Endothelial cell (in vitro differentiated cells): ENCODE measurements around the gene RPUSD2. TPM values are rescaled to one million over a fixed set of nuclear protein-coding genes. Genes with fewer than 3 reads are reported as not detected.

ENCODE experiments used
- DNase-seq: peaks from one replicate; pipeline ENCODE4 v3.0.0; 2021; ENCODE audit warnings: low spot score
- H3K27ac Mint-ChIP-seq: one replicate; pipeline ENCODE4 v1.8.0; 2021; ENCODE audit warnings: mixed read lengths, inconsistent platforms; ENCODE audit not compliant: unreplicated experiment
- H3K27me3 Mint-ChIP-seq: one replicate; pipeline ENCODE4 v1.8.0; 2021; ENCODE audit warnings: mild to moderate bottlenecking, moderate library complexity, mixed read lengths, inconsistent platforms; ENCODE audit not compliant: unreplicated experiment
- H3K36me3 Mint-ChIP-seq: one replicate; pipeline ENCODE4 v1.8.0; 2021; ENCODE audit warnings: mild to moderate bottlenecking, low read depth, mixed read lengths, inconsistent platforms; ENCODE audit not compliant: unreplicated experiment
- H3K4me1 Mint-ChIP-seq: one replicate; pipeline ENCODE4 v1.8.0; 2021; ENCODE audit warnings: mild to moderate bottlenecking, mixed read lengths, inconsistent platforms; ENCODE audit not compliant: unreplicated experiment
- H3K4me3 Mint-ChIP-seq: one replicate; pipeline ENCODE4 v1.8.0; 2021; ENCODE audit warnings: mild to moderate bottlenecking, mixed read lengths, inconsistent platforms; ENCODE audit not compliant: unreplicated experiment
- H3K9me3 Mint-ChIP-seq: one replicate; pipeline ENCODE4 v1.8.0; 2021; ENCODE audit warnings: mixed read lengths, inconsistent platforms; ENCODE audit not compliant: unreplicated experiment
- total RNA-seq: library from RNA; stranded (reverse); fragmentation: NEBNext Ultra II Directional; extraction: Animal tissue kit (Norgen Biotek cat#: 25700); gene quantifications from one replicate; pipeline ENCODE4 v1.2.1, GENCODE V29; 2021; ENCODE audit not compliant: unreplicated experiment
- TF ChIP-seq, protein P1 (sequence below): fragments of 200-600 bp; sonication (generic); IDR thresholded peaks from one replicate; pipeline ENCODE4 v1.5.0; 2021; ENCODE audit warnings: antibody characterized with exemption; ENCODE audit not compliant: unreplicated experiment

RPUSD2 gene
- total RNA-seq, 1 donor from 2014 or later, result 11.5 TPM

GRCh38 chr15:40543631-40544294 lies 25.3 kb upstream of the RPUSD2 start:
- peaks cover 13% of the 10 kb centered on the region for H3K36me3 Mint-ChIP-seq
- no peak for DNase-seq
- peaks cover 6% of the 10 kb centered on the region for H3K27me3 Mint-ChIP-seq
- no peak overlapping the region for H3K4me3 Mint-ChIP-seq
- no peak overlapping the region for H3K27ac Mint-ChIP-seq
- TF ChIP-seq, protein P1, sequence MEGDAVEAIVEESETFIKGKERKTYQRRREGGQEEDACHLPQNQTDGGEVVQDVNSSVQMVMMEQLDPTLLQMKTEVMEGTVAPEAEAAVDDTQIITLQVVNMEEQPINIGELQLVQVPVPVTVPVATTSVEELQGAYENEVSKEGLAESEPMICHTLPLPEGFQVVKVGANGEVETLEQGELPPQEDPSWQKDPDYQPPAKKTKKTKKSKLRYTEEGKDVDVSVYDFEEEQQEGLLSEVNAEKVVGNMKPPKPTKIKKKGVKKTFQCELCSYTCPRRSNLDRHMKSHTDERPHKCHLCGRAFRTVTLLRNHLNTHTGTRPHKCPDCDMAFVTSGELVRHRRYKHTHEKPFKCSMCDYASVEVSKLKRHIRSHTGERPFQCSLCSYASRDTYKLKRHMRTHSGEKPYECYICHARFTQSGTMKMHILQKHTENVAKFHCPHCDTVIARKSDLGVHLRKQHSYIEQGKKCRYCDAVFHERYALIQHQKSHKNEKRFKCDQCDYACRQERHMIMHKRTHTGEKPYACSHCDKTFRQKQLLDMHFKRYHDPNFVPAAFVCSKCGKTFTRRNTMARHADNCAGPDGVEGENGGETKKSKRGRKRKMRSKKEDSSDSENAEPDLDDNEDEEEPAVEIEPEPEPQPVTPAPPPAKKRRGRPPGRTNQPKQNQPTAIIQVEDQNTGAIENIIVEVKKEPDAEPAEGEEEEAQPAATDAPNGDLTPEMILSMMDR, result no peak
- H3K9me3 Mint-ChIP-seq, result no peaks in the 10 kb centered on the region
- no peaks in the 10 kb centered on the region for H3K4me1 Mint-ChIP-seq

DNA sequence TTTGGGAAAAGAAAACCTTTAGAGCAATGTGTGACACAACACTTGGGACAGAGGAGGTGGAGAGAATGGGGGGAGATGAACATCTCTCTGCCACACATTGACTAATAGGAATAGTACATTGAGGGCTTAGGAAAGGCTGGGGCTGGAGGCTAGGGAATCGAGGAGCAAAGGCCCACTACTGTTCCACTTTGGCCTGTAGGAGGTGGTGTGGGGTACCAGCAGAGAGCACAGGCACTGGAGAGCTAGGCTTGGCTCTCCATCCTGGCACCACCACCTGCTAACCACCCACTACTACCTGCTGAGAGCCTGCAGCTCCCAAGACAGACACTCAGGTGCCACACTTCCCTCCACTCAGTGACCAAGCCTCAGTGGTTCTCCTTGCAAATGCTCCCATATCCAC lies 23.6 kb upstream of the RPUSD2 start:
- Mint-ChIP-seq H3K36me3 (peaks cover 17% of the 10 kb centered on the region), H3K27me3 (no peaks in the 10 kb centered on the region), H3K4me1 (no peaks in the 10 kb centered on the region), H3K4me3 (no peak overlapping the region), H3K9me3 (no peaks in the 10 kb centered on the region), H3K27ac (no peak overlapping the region)
- no peak for DNase-seq
- TF ChIP-seq, protein P1, result no peak

GRCh38 chr15:40548610-40549009 lies 20.5 kb upstream of the RPUSD2 start:
- Mint-ChIP-seq H3K36me3 (peaks cover 31% of the 10 kb centered on the region), H3K9me3 (no peaks in the 10 kb centered on the region), H3K4me3 (no peak overlapping the region), H3K27ac (no peak overlapping the region), H3K4me1 (peaks cover 8% of the 10 kb centered on the region), H3K27me3 (no peaks in the 10 kb centered on the region)
- no peak for DNase-seq
- TF ChIP-seq, protein P1, result no peak

- Mint-ChIP-seq H3K36me3 (peaks cover 36% of the 10 kb centered on the region), H3K27me3 (no peaks in the 10 kb centered on the region), H3K4me3 (no peak overlapping the region), H3K4me1 (peaks cover 21% of the 10 kb centered on the region), H3K9me3 (no peaks in the 10 kb centered on the region), H3K27ac (no peak overlapping the region)
- TF ChIP-seq, protein P1, result no peak
- no peak for DNase-seq
Measured at GRCh38 chr15:40549894-40550293, 19.2 kb upstream of the RPUSD2 start.

- peaks cover 41% of the 10 kb centered on the region for H3K36me3 Mint-ChIP-seq
Measured at GRCh38 chr15:40550341-40551037, 18.6 kb upstream of the RPUSD2 start.

More at GRCh38 chr15:40550341-40551037, 18.6 kb upstream of the RPUSD2 start:
- H3K4me1 Mint-ChIP-seq, result peaks cover 25% of the 10 kb centered on the region
- no peak overlapping the region for H3K27ac Mint-ChIP-seq
- TF ChIP-seq, protein P1, result no peak
- no peaks in the 10 kb centered on the region for H3K9me3 Mint-ChIP-seq
- DNase-seq, result no peak
- H3K4me3 Mint-ChIP-seq, result peak overlapping the region; percentile 4
- no peaks in the 10 kb centered on the region for H3K27me3 Mint-ChIP-seq
